Heart right ventricle (tissue), 16 donors: Measurements from ENCODE around the gene LRFN5. TPM values are rescaled to one million over a fixed set of nuclear protein-coding genes. Genes with fewer than 3 reads are reported as not detected.

Source experiments
- ATAC-seq, 8 donors: fragments of 200-7000 bp; cut with Tn5 transposase; one replicate each; pipeline ENCODE4 v1.9.1; 2020; ENCODE audit warnings: mild to moderate bottlenecking in 8 of 8, moderate library complexity in 8 of 8, moderate number of reproducible peaks in 1 of 8
- DNase-seq, 2 donors: peaks; one replicate each; pipeline ENCODE4 v3.0.0-alpha.2; 2020
- H3K27ac ChIP-seq, 10 donors: fragments of 200-600 bp; sonication (generic) in 2 of 10; one replicate each; pipeline versions ENCODE4 v1.5.0 to v1.8.0; 2020 to 2022; ENCODE audit warnings: mild to moderate bottlenecking in 3 of 10
- H3K27me3 ChIP-seq, 7 donors: fragments of 200-600 bp; one replicate each; pipeline ENCODE4 v1.8.0; 2021 to 2022; ENCODE audit warnings: mild to moderate bottlenecking in 2 of 7
- H3K36me3 ChIP-seq, 9 donors: fragments of 200-600 bp; sonication (generic) in 1 of 9; one replicate each; pipeline versions ENCODE4 v1.5.0 to v1.8.0; 2020 to 2022; ENCODE audit warnings: mild to moderate bottlenecking in 2 of 9
- H3K4me1 ChIP-seq, 9 donors: fragments of 200-600 bp; sonication (generic) in 1 of 9; one replicate each; pipeline versions ENCODE4 v1.5.0 to v1.8.0; 2020 to 2022; ENCODE audit warnings: mild to moderate bottlenecking in 4 of 9
- H3K4me3 ChIP-seq, 10 donors: fragments of 200-600 bp; sonication (generic) in 2 of 10; one replicate each; pipeline versions ENCODE4 v1.5.0 to v1.8.0; 2020 to 2022; ENCODE audit warnings: mild to moderate bottlenecking in 7 of 10, moderate library complexity in 2 of 10
- H3K9me3 ChIP-seq, 11 donors: fragments of 200-600 bp in 10 of 11; sonication (generic) in 2 of 11; one replicate each; pipeline versions ENCODE4 v1.5.0 to v1.8.0; 2013 to 2022; ENCODE audit warnings: mild to moderate bottlenecking in 2 of 11, control low read depth in 1 of 11, moderate library complexity in 1 of 11
- CTCF ChIP-seq, 9 donors: fragments of 200-600 bp; sonication (generic) in 2 of 9; IDR thresholded peaks; one replicate each; pipeline versions ENCODE4 v1.5.0 to v1.8.0; 2021 to 2022; ENCODE audit warnings: antibody characterized with exemption in 9 of 9, mild to moderate bottlenecking in 5 of 9, moderate library complexity in 1 of 9
- WGBS, 2 donors: extraction: QIAGEN DNeasy Blood & Tissue Kit; methylation state at CpG; one replicate each; pipeline ENCODE4 v1.1.7; 2013; ENCODE audit warnings: inconsistent platforms in 1 of 2; 5-methylcytosine and 5-hydroxymethylcytosine counted together
- intact Hi-C, 10 donors: fragments of 100-400 bp; cut with DNase I; formaldehyde crosslinking; loops; one replicate each; pipeline versions ENCODE4 v1.11.1 to v1.14.2; 2022
- polyA plus RNA-seq, 2 donors: library from polyadenylated mRNA; stranded (reverse); fragments of 200-250 nt; gene quantifications; one replicate each; pipeline ENCODE4 v1.2.3, GENCODE V29; 2013
- total RNA-seq, 10 donors: library from RNA; stranded (reverse); fragmentation: NEBNext Ultra II Directional in 3 of 10; extraction: Animal tissue kit (Norgen Biotek cat#: 25700) in 3 of 10; gene quantifications; one replicate each; pipeline versions ENCODE4 v1.2.1 to v1.2.4, GENCODE V29; 2021 to 2023
- donor health status: Arrhythmogenic right ventricular cardiomyopathy.
- donor health status: ischemic (EF 13 %, LVEDD 7.1; RV severe dilation, severe dysfunction).
- donor health status: healthy with polysubstance abuse.
- donor health status: DM: no; HTN: yes; CAD: no.
- donor health status: DM: no; HTN: no; CAD: no.
- donor health status: ischemic (EF 25% LVEDD 6.9; RV normal size, moderate dysfunction).
- donor health status: ischemic (EF 25% LVEDD 5.7; RV mildly dilated, moderate dysfunction).
- donor health status: healthy.
- donor health status: DM: yes; HTN: yes; CAD: no.
- donor health status: Ischemic cardiomyopathy.
- donor health status: ischemic (EF 35%, LVEDD 5.7; RV mildly dilated, moderate dysfunction).
- donor health status: nonischemic (EF 11% LVEDD 7.7; RV severe dilation, severe dysfunction).
- donor health status: DM: yes; HTN: yes; CAD: no.
- donor health status: PGD.
- donor health status: ischemic (EF 29% LVEDD 5.4; RV normal size, mild dysfunction).
- donor health status: nonischemic (EF 23%, LVEDD 6.1; RV moderate dilation, normal function).

LRFN5 gene
- total and polyA plus RNA-seq, 12 donors: 0.13 to 1.5 (median 0.49) TPM; not detected in 1

- 25 to 30% methylated on average over 2 of the region's 2 CpGs for WGBS, 2 donors
- H3K27ac ChIP-seq: no peak overlapping the region
- H3K4me3 ChIP-seq: no peak overlapping the region
- H3K36me3 ChIP-seq: no peaks in the 10 kb centered on the region
- TF ChIP-seq CTCF (IDR thresholded peaks at IDR 0.05): no peak
- no peaks in the 10 kb centered on the region for H3K27me3 ChIP-seq
- intact Hi-C loops: no loop called here
- no peaks in the 10 kb centered on the region for H3K4me1 ChIP-seq
- ATAC-seq (no peak), DNase-seq (no peak)
- no peaks in the 10 kb centered on the region for H3K9me3 ChIP-seq
These were observed 318.7 kb downstream of the LRFN5 start for GRCh38 chr14:41925409-41925808.

GRCh38 chr14:41950428-41951151 is 343.9 kb downstream of the LRFN5 start:
- H3K4me1 ChIP-seq: no peaks in the 10 kb centered on the region
- H3K27me3 ChIP-seq: no peaks in the 10 kb centered on the region
- no peaks in the 10 kb centered on the region for H3K9me3 ChIP-seq
- intact Hi-C loops: no loop called here
- H3K4me3 ChIP-seq: no peak overlapping the region
- no peak for TF ChIP-seq CTCF (IDR thresholded peaks at IDR 0.05)
- WGBS, 2 donors: 79 to 90% methylated on average over 7 of the region's 7 CpGs
- H3K36me3 ChIP-seq: no peaks in the 10 kb centered on the region
- ATAC-seq (no peak), DNase-seq (no peak)
- H3K27ac ChIP-seq: no peak overlapping the region
